HG03457 (cell line): ENCODE data around the gene MYB.
"Not testable (repeated sequence)": the region's sequence is repeated elsewhere in the genome, so short reads cannot be mapped to it uniquely, and the experiment has no call there.

Experiments
- ATAC-seq: cut with Tn5 transposase; IDR thresholded peaks from one replicate; pipeline ENCODE4 v1.9.1; 2021; ENCODE audit warnings: moderate number of reproducible peaks; ENCODE audit not compliant: unreplicated experiment

Gene MYB

GRCh38 chr6:135162678-135163439, 18.2 kb upstream of the MYB start:
- no peak for ATAC-seq

- ATAC-seq: peak; percentile 48
These were observed 17.7 kb upstream of the MYB start for GRCh38 chr6:135163440-135163738.

- ATAC-seq: not testable (repeated sequence)
These were observed 16.7 kb upstream of the MYB start for GRCh38 chr6:135164387-135164786.

- no peak for ATAC-seq
These were observed 16.1 kb upstream of the MYB start for GRCh38 chr6:135165031-135165430.

GRCh38 chr6:135166515-135166914, 14.6 kb upstream of the MYB start:
- ATAC-seq: no peak

- no peak for ATAC-seq
These were observed 13.5 kb upstream of the MYB start for GRCh38 chr6:135167617-135168016.

GRCh38 chr6:135168766-135169165, 12.3 kb upstream of the MYB start:
- ATAC-seq: no peak

- ATAC-seq: no peak
These were observed 10.9 kb upstream of the MYB start for GRCh38 chr6:135170238-135170637.

GRCh38 chr6:135170849-135171248, 10.3 kb upstream of the MYB start:
- peak; percentile 45 for ATAC-seq

GRCh38 chr6:135173242-135173988, 7.7 kb upstream of the MYB start:
- ATAC-seq: no peak

GRCh38 chr6:135173989-135174484, 7.1 kb upstream of the MYB start:
- ATAC-seq: no peak

- ATAC-seq: no peak
These were observed 5.0 kb upstream of the MYB start for GRCh38 chr6:135176058-135176457.

GRCh38 chr6:135176464-135176863, 4.6 kb upstream of the MYB start:
- no peak for ATAC-seq

GRCh38 chr6:135179372-135179771, 1.7 kb upstream of the MYB start:
- no peak for ATAC-seq

- ATAC-seq: no peak
These were observed 1.1 kb upstream of the MYB start for GRCh38 chr6:135179920-135180541.

- ATAC-seq: peak; percentile 1
These were observed 394 bp downstream of the MYB start for GRCh38 chr6:135181333-135182070.

GRCh38 chr6:135182071-135183001, 1.2 kb downstream of the MYB start:
- peak; percentile 7 for ATAC-seq

GRCh38 chr6:135183002-135183531, 2.0 kb downstream of the MYB start:
- peak; percentile 41 for ATAC-seq

GRCh38 chr6:135183532-135184440, 2.7 kb downstream of the MYB start:
- ATAC-seq: peak; percentile 18
